AG09309 (cell line): Measurements from ENCODE around the gene SDSL.
A peak's percentile ranks its signal among the peaks of the same experiment; 100 is the strongest.

Source experiments
- DNase-seq: peaks from one replicate; pipeline ENCODE4 v3.0.0-alpha.2; 2010; ENCODE audit warnings: low read depth
- H3K4me3 ChIP-seq: 2 replicates; pipeline ENCODE4 v1.5.1; 2011; ENCODE audit warnings: mild to moderate bottlenecking, low read depth, low read length, moderate library complexity; ENCODE audit not compliant: control insufficient read depth
- CTCF ChIP-seq: IDR thresholded peaks from 2 replicates; pipeline ENCODE4 v1.5.1; 2011; ENCODE audit warnings: mild to moderate bottlenecking, low read depth, low read length, inconsistent platforms; ENCODE audit not compliant: insufficient read depth, control insufficient read depth; ENCODE audit errors: missing control alignments

Gene SDSL

GRCh38 chr12:113420996-113421595 lies 1.1 kb upstream of the SDSL start:
- no peak for DNase-seq
- no peak for TF ChIP-seq CTCF

GRCh38 chr12:113422886-113423669 lies 898 bp downstream of the SDSL start:
- peak overlapping the region; percentile 65 for H3K4me3 ChIP-seq
- no peak for DNase-seq
- TF ChIP-seq CTCF: no peak

More at GRCh38 chr12:113420996-113421595, 1.1 kb upstream of the SDSL start:
- H3K4me3 ChIP-seq: no peak overlapping the region

GRCh38 chr12:113424456-113424855 lies 2.3 kb downstream of the SDSL start:
- TF ChIP-seq CTCF: no peak
- H3K4me3 ChIP-seq: no peak overlapping the region
- no peak for DNase-seq

- no peak overlapping the region for H3K4me3 ChIP-seq
- TF ChIP-seq CTCF: peak; percentile 92
- no peak for DNase-seq
Observed at GRCh38 chr12:113424915-113425823, 3.0 kb downstream of the SDSL start.

GRCh38 chr12:113425960-113426453 lies 3.8 kb downstream of the SDSL start:
- no peak for TF ChIP-seq CTCF
- no peak overlapping the region for H3K4me3 ChIP-seq
- no peak for DNase-seq

- DNase-seq: no peak
- no peak for TF ChIP-seq CTCF
- H3K4me3 ChIP-seq: no peak overlapping the region
Observed at GRCh38 chr12:113427882-113428281, 5.7 kb downstream of the SDSL start.
